Fibroblast of lung (primary cell): Measurements from ENCODE around the gene TLX1.

Experiments used
- EZH2 ChIP-seq: IDR thresholded peaks from 2 replicates; pipeline ENCODE4 v1.5.1; 2012; ENCODE audit warnings: low read length, control low read depth, mild to moderate bottlenecking; ENCODE audit errors: missing control alignments
- TF ChIP-seq, protein P1 (sequence below), 2 donors: IDR thresholded peaks in 1 of 2; conservative IDR thresholded peaks in 1 of 2; 1 replicate in 1 of 2; 2 replicates in 1 of 2; pipeline ENCODE4 v1.5.1; 2011 to 2012; ENCODE audit warnings: low read length in 2 of 2, control low read depth in 1 of 2, inconsistent platforms in 1 of 2, low read depth in 1 of 2, mild to moderate bottlenecking in 1 of 2

DNA sequence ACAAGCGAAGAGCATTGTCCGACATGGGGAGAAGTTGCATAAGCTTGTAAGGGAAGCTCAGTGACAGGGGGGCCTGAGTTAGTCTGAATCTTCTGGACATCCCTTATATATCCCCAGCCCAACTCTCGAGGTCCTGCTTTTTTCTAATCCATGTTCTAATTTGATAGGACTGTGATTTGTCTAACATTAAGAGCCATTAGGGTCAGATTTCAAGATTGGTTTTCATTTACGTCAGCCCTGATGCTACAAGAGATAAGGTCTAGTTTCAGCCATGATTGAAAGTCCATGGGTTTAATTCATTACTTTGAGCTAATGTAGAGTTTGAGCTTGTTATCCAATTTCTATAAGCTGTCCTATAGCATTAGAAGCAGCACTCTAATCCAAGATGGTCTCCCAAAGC, 20.3 kb downstream of the TLX1 start:
- TF ChIP-seq, protein P1, sequence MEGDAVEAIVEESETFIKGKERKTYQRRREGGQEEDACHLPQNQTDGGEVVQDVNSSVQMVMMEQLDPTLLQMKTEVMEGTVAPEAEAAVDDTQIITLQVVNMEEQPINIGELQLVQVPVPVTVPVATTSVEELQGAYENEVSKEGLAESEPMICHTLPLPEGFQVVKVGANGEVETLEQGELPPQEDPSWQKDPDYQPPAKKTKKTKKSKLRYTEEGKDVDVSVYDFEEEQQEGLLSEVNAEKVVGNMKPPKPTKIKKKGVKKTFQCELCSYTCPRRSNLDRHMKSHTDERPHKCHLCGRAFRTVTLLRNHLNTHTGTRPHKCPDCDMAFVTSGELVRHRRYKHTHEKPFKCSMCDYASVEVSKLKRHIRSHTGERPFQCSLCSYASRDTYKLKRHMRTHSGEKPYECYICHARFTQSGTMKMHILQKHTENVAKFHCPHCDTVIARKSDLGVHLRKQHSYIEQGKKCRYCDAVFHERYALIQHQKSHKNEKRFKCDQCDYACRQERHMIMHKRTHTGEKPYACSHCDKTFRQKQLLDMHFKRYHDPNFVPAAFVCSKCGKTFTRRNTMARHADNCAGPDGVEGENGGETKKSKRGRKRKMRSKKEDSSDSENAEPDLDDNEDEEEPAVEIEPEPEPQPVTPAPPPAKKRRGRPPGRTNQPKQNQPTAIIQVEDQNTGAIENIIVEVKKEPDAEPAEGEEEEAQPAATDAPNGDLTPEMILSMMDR (conservative IDR thresholded peaks at IDR 0.05 in 1 of 2, IDR thresholded peaks at IDR 0.05 in 1 of 2; ENCODE audit: low read depth in 1 of 2, low read length in 2 of 2): no peak
- TF ChIP-seq EZH2: no peak
